Adrenal gland (tissue), 5 donors: ENCODE data around the gene TBX15.

Source experiments
- CTCF ChIP-seq, 6 experiments: fragments of 450-650 bp in 4 of 6; fragments of 200-600 bp in 2 of 6; sonication (generic) in 1 of 6; IDR thresholded peaks; 1 replicate in 5 of 6; 2 replicates in 1 of 6; pipeline versions ENCODE4 v1.5.1 to v1.8.0; 2016 to 2021; ENCODE audit warnings: antibody characterized with exemption in 6 of 6, mild to moderate bottlenecking in 2 of 6, moderate library complexity in 1 of 6
- POLR2A ChIP-seq, 2 donors: fragments of 450-650 bp; IDR thresholded peaks; one replicate each; pipeline ENCODE4 v1.6.1; 2017; ENCODE audit warnings: antibody characterized with exemption in 2 of 2, mild to moderate bottlenecking in 2 of 2, moderate library complexity in 1 of 2
- donor health status: DM: no; HTN: no; CAD: no.

GRCh38 chr1:118982266-118982665, 5.9 kb downstream of the TBX15 start:
- TF ChIP-seq POLR2A (IDR thresholded peaks at IDR 0.05) = no peak
- TF ChIP-seq CTCF (IDR thresholded peaks at IDR 0.05) = no peak
